H1 (cell line): ENCODE results near the gene PIP5K1C. TPM values are rescaled to one million over a fixed set of nuclear protein-coding genes. Genes with fewer than 3 reads are reported as not detected.
A peak's percentile ranks its signal among the peaks of the same experiment; 100 is the strongest.

Experiments used
- CTCF ChIA-PET: fragments of 300-600 bp; sonication (Branson Sonifier 250); formaldehyde crosslinking; loops from one replicate; lab custom pipeline; 2021; ENCODE audit not compliant: partially characterized antibody; lab: Charles Lee
- POLR2A ChIA-PET: fragments of 300-600 bp; sonication (Branson Sonifier 250); formaldehyde crosslinking; loops from one replicate; lab custom pipeline; 2021; ENCODE audit warnings: inconsistent platforms; ENCODE audit not compliant: partially characterized antibody; lab: Charles Lee
- DNase-seq, 2 experiments: peaks; one replicate each; pipeline versions ENCODE4 v3.0.0 to v3.0.0-alpha.2; 2010 to 2022; ENCODE audit warnings: low spot score in 2 of 2, low read depth in 1 of 2, mixed read lengths in 1 of 2
- FAIRE-seq: peaks from 2 replicates; lab custom pipeline; 2011; peaks lifted over from hg19 to GRCh38; lab: Jason Lieb, UNC
- H2AFZ ChIP-seq: 2 replicates; pipeline ENCODE4 v1.8.1; 2012; ENCODE audit warnings: low read length, inconsistent platforms
- H2AK5ac ChIP-seq: 2 replicates; pipeline ENCODE4 v1.6.1; 2013; ENCODE audit warnings: low read depth, low read length
- H2BK120ac ChIP-seq: replicated peaks from 2 replicates; pipeline ENCODE3; 2013; ENCODE audit warnings: low read depth, low read length, inconsistent platforms
- H2BK12ac ChIP-seq: 2 replicates; pipeline ENCODE4 v1.6.1; 2013; ENCODE audit warnings: low read depth, low read length
- H2BK15ac ChIP-seq: 2 replicates; pipeline ENCODE4 v1.6.1; 2013; ENCODE audit warnings: low read length
- H2BK20ac ChIP-seq: 2 replicates; pipeline ENCODE4 v1.6.1; 2013; ENCODE audit warnings: low read length
- H2BK5ac ChIP-seq: 2 replicates; pipeline ENCODE4 v1.6.1; 2013; ENCODE audit warnings: low read depth, low read length
- H3K14ac ChIP-seq: 2 replicates; pipeline ENCODE4 v1.6.1; 2013; ENCODE audit warnings: inconsistent platforms; ENCODE audit not compliant: insufficient read length
- H3K18ac ChIP-seq: 2 replicates; pipeline ENCODE4 v1.6.1; 2013; ENCODE audit warnings: low read length; ENCODE audit errors: extremely low read depth
- H3K23ac ChIP-seq: 2 replicates; pipeline ENCODE4 v1.6.1; 2013; ENCODE audit warnings: inconsistent platforms; ENCODE audit not compliant: insufficient read length
- H3K23me2 ChIP-seq: 2 replicates; pipeline ENCODE4 v1.6.1; 2013; ENCODE audit warnings: low read depth, low read length
- H3K27ac ChIP-seq: 2 replicates; pipeline ENCODE4 v1.6.1; 2011; ENCODE audit warnings: low read depth, low read length, inconsistent platforms
- H3K27me3 ChIP-seq, 4 experiments: replicated peaks in 1 of 4; 1 replicate in 1 of 4; 2 replicates in 3 of 4; pipeline versions ENCODE4 v1.6.1 to v1.8.1; 2011 to 2013; ENCODE audit warnings: low read length in 3 of 4, mild to moderate bottlenecking in 3 of 4, inconsistent platforms in 2 of 4, mixed read lengths in 2 of 4, moderate library complexity in 1 of 4; ENCODE audit not compliant: control insufficient read depth in 3 of 4, insufficient read depth in 3 of 4; ENCODE audit errors: extremely low read depth in 1 of 4
- H3K36me3 ChIP-seq, 4 experiments: 2 replicates each; pipeline versions ENCODE4 v1.6.1 to v1.8.1; 2011 to 2013; ENCODE audit warnings: mild to moderate bottlenecking in 4 of 4, low read length in 3 of 4, moderate library complexity in 2 of 4, control low read depth in 1 of 4, inconsistent platforms in 1 of 4; ENCODE audit not compliant: insufficient read depth in 4 of 4, control insufficient read depth in 2 of 4
- H3K4ac ChIP-seq: replicated peaks from 2 replicates; pipeline ENCODE3; 2013; ENCODE audit warnings: low read length, low read depth, mixed read lengths, inconsistent platforms; ENCODE audit not compliant: insufficient read length
- H3K4me1 ChIP-seq, 4 experiments: replicated peaks in 1 of 4; 1 replicate in 1 of 4; 2 replicates in 3 of 4; pipeline versions ENCODE4 v1.6.1 to v1.8.1; 2011 to 2013; ENCODE audit warnings: low read length in 3 of 4, inconsistent platforms in 2 of 4, mixed read lengths in 1 of 4; ENCODE audit not compliant: insufficient read depth in 4 of 4, control insufficient read depth in 3 of 4
- H3K4me2 ChIP-seq, 2 experiments: 2 replicates each; pipeline versions ENCODE4 v1.6.1 to v1.8.1; 2011 to 2013; ENCODE audit warnings: low read depth in 2 of 2, low read length in 2 of 2, control low read depth in 1 of 2, inconsistent platforms in 1 of 2, mild to moderate bottlenecking in 1 of 2; ENCODE audit not compliant: insufficient read depth in 1 of 2
- H3K4me3 ChIP-seq, 4 experiments: fragments of 200-600, 300-600 bp in 1 of 4; sonication (generic), shearing (Covaris generic), sonication (Bioruptor Twin) in 1 of 4; 2 replicates each; pipeline versions ENCODE4 v1.5.1 to v1.8.1; 2011 to 2016; ENCODE audit warnings: low read length in 4 of 4, low read depth in 3 of 4, control low read depth in 2 of 4, inconsistent platforms in 2 of 4, mild to moderate bottlenecking in 2 of 4, mixed read lengths in 1 of 4, moderate library complexity in 1 of 4; ENCODE audit not compliant: insufficient read depth in 2 of 4; ENCODE audit errors: extremely low read depth in 1 of 4
- H3K56ac ChIP-seq: replicated peaks from 2 replicates; pipeline ENCODE3; 2013; ENCODE audit warnings: low read depth, mild to moderate bottlenecking, mixed read lengths, low read length, inconsistent platforms; ENCODE audit not compliant: insufficient read length
- H3K79me1 ChIP-seq: 2 replicates; pipeline ENCODE4 v1.6.1; 2013; ENCODE audit warnings: low read depth, low read length, control low read depth
- H3K79me2 ChIP-seq, 2 experiments: 2 replicates each; pipeline versions ENCODE4 v1.6.1 to v1.8.1; 2012 to 2013; ENCODE audit warnings: low read length in 2 of 2, mild to moderate bottlenecking in 2 of 2, inconsistent platforms in 1 of 2; ENCODE audit not compliant: insufficient read depth in 2 of 2, control insufficient read depth in 1 of 2
- H3K9ac ChIP-seq, 4 experiments: replicated peaks in 1 of 4; 1 replicate in 1 of 4; 2 replicates in 3 of 4; pipeline versions ENCODE4 v1.6.1 to v1.8.1; 2011 to 2013; ENCODE audit warnings: low read depth in 3 of 4, low read length in 3 of 4, control low read depth in 2 of 4, mild to moderate bottlenecking in 2 of 4, moderate library complexity in 2 of 4, inconsistent platforms in 1 of 4; ENCODE audit errors: extremely low read depth in 1 of 4
- H3K9me3 ChIP-seq, 2 experiments: 2 replicates each; pipeline versions ENCODE4 v1.6.1 to v1.8.1; 2012 to 2013; ENCODE audit warnings: mild to moderate bottlenecking in 2 of 2, moderate library complexity in 2 of 2, control low read depth in 1 of 2, inconsistent platforms in 1 of 2, low read depth in 1 of 2, low read length in 1 of 2, mixed read lengths in 1 of 2; ENCODE audit not compliant: insufficient read depth in 2 of 2
- H4K20me1 ChIP-seq, 2 experiments: replicated peaks in 1 of 2; 2 replicates each; pipeline versions ENCODE3 to v1.8.1; 2011 to 2013; ENCODE audit warnings: inconsistent platforms in 2 of 2, low read length in 2 of 2, mild to moderate bottlenecking in 1 of 2; ENCODE audit not compliant: insufficient read depth in 2 of 2, control insufficient read depth in 1 of 2
- H4K5ac ChIP-seq: 2 replicates; pipeline ENCODE4 v1.6.1; 2013; ENCODE audit warnings: low read length, low read depth, mixed read lengths, inconsistent platforms; ENCODE audit not compliant: insufficient read length
- H4K8ac ChIP-seq: 2 replicates; pipeline ENCODE4 v1.8.0; 2013; ENCODE audit warnings: mild to moderate bottlenecking, moderate library complexity, low read length, inconsistent platforms; ENCODE audit not compliant: insufficient read depth; ENCODE audit errors: extremely low read depth
- H4K91ac ChIP-seq: replicated peaks from 2 replicates; pipeline ENCODE3; 2013; ENCODE audit warnings: low read length, mixed read lengths, inconsistent platforms; ENCODE audit not compliant: insufficient read length
- WGBS, 2 experiments: shearing (Covaris generic) in 1 of 2; methylation state at CpG; one replicate each; pipeline versions ENCODE4 v1.1.6 to v1.1.7; 2013 to 2015; ENCODE audit warnings: low lambda C conversion rate in 2 of 2, mixed read lengths in 2 of 2, inconsistent platforms in 1 of 2, low coverage in 1 of 2, missing lambda C conversion rate in 1 of 2; ENCODE audit not compliant: insufficient replicate concordance in 2 of 2, insufficient coverage in 1 of 2, insufficient read length in 1 of 2; ENCODE audit errors: extremely low coverage in 1 of 2, missing lambda C conversion rate in 1 of 2; 5-methylcytosine and 5-hydroxymethylcytosine counted together
- polyA plus RNA-seq, 7 experiments: library from polyadenylated mRNA; depleted of rRNA in 3 of 7; stranded (reverse) in 5 of 7; unstranded in 2 of 7; fragments of >200 nt in 5 of 7; fragments of 200-250 nt in 2 of 7; gene quantifications; 1 replicate in 5 of 7; 2 replicates in 1 of 7; 4 replicates in 1 of 7; pipeline versions ENCODE4 v1.2.1 to v1.2.3, GENCODE V29; 2011 to 2013; ENCODE audit warnings: missing spikeins in 2 of 7, mixed read lengths in 2 of 7
- total RNA-seq: library from RNA; stranded (reverse); fragmentation: NEBNext Ultra II Directional; extraction: Animal tissue kit (Norgen Biotek cat#: 25700); gene quantifications from 2 replicates; pipeline ENCODE4 v1.2.1, GENCODE V29; 2021

The PIP5K1C gene
- total and polyA plus RNA-seq, 2 of the 8 experiments (the other 6 are each of a cell fraction or from before 2014, with no cell fraction given): 10.6 to 32.9 TPM

DNA sequence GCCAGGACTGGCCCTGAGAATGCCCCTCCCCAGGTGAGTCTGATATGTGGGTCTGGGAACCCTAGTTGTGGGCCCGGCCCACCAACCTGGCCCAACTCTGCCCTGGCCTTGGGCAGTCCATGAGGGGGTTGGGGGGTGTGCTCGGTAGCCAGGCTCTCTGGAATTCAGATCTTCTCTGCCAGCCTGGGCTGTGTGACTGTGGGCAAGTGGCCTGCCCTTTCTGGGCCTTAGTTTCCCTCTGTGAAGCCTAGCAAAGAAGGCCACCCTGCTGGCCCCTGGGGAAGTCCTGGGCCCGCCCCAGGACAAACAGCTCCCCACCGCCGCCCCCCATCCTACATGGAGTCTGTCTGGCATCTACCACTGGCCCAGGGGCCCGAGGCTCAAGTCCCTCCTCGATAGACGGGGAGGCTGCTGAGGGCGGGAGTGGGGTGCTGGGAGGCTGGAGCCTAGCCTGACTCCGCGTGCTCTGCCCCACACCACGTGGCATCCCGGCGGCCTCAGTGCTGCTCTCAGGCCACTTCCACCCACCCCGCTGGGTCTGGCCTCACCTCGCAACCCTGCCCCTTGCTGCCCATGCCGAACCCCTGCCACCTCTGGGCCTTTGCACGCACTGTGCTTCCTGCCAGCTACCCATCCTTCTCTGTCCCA, 85.3 kb downstream of the PIP5K1C start:
- Histone ChIP-seq H2BK20ac (no peak overlapping the region), H3K14ac (no peak overlapping the region), H3K56ac (no peak overlapping the region), H4K91ac (no peak overlapping the region), H3K18ac (no peak overlapping the region), H3K27ac (no peak overlapping the region), H2BK120ac (no peak overlapping the region), H4K8ac (peak overlapping the region; percentile 35; the same call in 1 of the 2 replicates), H3K4me2 (no peak overlapping the region), H3K36me3 (peaks cover 0 to 21% (median 3%) of the 10 kb centered on the region in 4 experiments; a peak in 2 of 8 replicates), H2AK5ac (no peak overlapping the region), H3K23me2 (no peaks in the 10 kb centered on the region), H3K79me2 (no peaks in the 10 kb centered on the region), H3K9me3 (no peaks in the 10 kb centered on the region), H3K23ac (no peak overlapping the region), H3K9ac (no peak overlapping the region), H3K27me3 (no peaks in the 10 kb centered on the region), H2BK15ac (no peak overlapping the region), H4K20me1 (peaks cover 2 to 17% of the 10 kb centered on the region in 2 experiments), H4K5ac (no peak overlapping the region), H3K4me3 (no peak overlapping the region), H2AFZ (no peak overlapping the region), H2BK12ac (no peak overlapping the region), H3K79me1 (no peaks in the 10 kb centered on the region; the same call in 1 of the 2 replicates), H3K4ac (no peak overlapping the region), H3K4me1 (peaks cover 0 to 3% (median under 1%) of the 10 kb centered on the region in 4 experiments; a peak in 3 of 7 replicates), H2BK5ac (no peak overlapping the region)
- ChIA-PET POLR2A (interaction anchor here (1.4 kb wide), 1 partner anchor 11 kb away, joined by 3 read pairs; no protein-coding TSS in a partner anchor), CTCF (interaction anchor here (0.9 to 7.3 kb wide), 2 partner anchors 29 to 65 kb away, joined by 4 to 38 read pairs; partner anchors contain the start of gene GIPC3)
- WGBS, 2 experiments: 90% methylated on average over 16 of the region's 18 CpGs; no CpG with 5 or more reads in 1 of the 2 experiments
- FAIRE-seq (no peak), DNase-seq (no peak)
